ENCODE results near the gene TOGARAM2.

TOGARAM2 gene

GRCh38 chr2:29000481-29000880, 19.4 kb downstream of the TOGARAM2 start:
- DNase-seq (ENCODE audit: low spot score) = peak; percentile 79

DNA sequence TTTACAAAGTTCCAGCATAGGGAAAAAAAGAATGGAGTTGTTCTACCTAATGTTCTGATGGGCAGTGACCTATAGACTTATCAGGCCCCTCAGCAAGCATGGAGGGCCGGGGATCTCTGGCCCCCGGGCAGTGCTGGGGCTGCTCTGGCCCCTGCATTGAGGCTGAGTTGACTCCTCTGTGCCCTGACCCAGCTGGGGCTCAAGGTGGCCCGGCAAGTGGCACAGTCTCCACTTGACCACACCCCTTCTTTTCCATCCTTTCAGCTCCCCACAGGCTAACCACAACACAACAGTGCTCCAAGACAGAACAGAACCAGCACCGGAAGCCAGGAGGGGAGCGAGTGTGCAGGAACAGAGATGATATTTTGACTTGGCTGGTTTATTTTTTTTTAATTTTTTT, 19.9 kb downstream of the TOGARAM2 start:
- no peak for DNase-seq (ENCODE audit: low spot score)

- DNase-seq (ENCODE audit: low spot score) = no peak
Observed at GRCh38 chr2:29001806-29002205, 20.7 kb downstream of the TOGARAM2 start.

DNA sequence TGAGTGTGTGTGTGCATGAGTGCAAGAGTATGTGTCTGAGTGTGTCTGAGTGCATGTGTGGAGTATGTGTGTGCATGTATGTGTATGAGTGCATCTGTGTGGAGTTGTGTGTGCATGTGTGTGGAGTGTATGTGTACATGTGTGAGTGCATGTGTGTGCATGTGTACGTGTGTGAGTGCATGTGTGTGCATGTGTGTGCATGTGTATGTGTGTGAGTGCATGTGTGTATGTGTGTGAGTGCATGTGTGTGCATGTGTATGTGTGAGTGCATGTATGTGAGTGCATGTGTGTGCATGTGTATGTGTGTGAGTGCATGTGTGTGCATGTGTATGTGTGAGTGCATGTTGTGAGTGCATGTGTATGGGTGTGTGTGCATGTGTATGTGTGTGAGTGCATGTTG, 23.7 kb downstream of the TOGARAM2 start:
- no peak for DNase-seq (ENCODE audit: low spot score)

DNA sequence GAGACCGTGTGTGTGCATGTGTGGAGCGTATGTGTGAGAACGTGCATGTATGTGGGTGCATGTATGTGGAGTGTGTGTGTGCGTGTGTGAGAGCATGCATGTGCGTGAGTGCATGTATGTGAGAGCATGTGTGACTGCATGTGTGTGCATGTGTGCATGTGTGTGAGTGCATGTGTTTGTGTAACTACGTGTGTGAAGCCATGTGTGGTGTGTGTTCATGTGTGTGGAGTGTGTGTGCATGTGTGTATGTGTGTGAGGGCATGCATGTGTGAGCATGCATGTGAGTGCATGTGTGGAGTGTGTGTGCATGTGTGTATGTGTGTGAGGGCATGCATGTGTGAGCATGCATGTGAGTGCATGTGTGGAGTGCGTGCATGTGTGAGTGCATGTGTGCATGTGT, 24.2 kb downstream of the TOGARAM2 start:
- DNase-seq (ENCODE audit: low spot score) = no peak

DNA sequence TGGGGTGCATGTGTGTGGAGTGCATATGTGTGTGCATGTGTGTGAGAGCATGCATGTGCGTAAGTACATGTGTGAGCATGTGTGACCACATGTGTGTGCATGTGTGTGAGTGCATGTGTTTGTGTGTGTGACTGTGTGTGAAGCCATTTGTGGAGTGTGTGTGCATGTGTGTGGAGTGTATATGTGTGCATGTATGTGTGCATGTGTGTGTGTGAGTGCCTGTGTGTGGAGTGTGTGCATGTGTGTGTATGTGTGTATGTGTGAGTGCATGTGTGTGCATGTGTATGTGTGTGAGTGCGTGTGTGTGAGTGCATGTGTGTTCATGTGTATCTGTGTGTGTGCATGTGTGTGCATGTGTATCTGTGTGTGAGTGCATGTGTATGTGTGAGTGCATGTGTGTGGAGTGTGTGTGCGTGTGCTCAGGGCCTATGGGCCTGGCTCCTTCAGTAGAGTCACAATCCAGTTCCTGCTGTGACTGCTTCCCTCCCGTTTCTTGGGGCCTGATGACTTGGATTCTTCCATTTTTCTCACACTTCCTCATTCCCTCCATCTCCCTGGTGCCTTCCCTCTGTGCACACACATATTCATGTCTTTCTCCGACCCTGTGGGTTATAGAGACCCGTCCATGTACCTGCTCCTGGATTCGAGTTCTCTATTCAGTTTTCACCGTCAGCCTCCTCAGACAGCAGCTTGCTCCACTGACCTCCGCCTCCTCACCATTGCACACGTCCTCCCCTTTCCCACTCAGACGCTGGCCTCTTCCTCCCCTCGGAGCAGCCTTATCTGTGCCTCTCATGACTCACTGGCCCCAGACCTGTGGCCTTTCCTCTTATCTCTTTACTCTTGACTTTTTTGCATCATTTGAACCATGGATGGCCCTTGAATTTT, 25.2 kb downstream of the TOGARAM2 start:
- no peak for DNase-seq (ENCODE audit: low spot score)

DNA sequence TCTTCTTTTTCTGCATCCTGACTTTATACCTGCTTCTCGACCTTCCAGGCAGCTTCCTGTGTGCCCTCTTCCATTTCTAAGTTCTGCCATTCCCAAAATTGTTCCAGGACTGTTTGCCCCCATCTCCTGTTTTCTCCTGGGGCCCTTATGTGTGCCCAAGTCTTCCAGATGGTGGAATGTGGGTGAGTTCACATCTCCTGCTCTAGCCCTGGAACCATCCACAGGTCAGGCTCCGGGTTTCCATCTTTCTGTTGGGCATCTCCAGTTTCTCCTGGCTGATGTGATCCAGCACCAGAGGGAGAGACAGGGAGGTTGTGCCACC, 25.8 kb downstream of the TOGARAM2 start:
- DNase-seq (ENCODE audit: low spot score) = no peak

GRCh38 chr2:29009270-29009669, 28.2 kb downstream of the TOGARAM2 start:
- no peak for DNase-seq (ENCODE audit: low spot score)

GRCh38 chr2:29009711-29010677, 28.9 kb downstream of the TOGARAM2 start:
- no peak for DNase-seq (ENCODE audit: low spot score)

DNA sequence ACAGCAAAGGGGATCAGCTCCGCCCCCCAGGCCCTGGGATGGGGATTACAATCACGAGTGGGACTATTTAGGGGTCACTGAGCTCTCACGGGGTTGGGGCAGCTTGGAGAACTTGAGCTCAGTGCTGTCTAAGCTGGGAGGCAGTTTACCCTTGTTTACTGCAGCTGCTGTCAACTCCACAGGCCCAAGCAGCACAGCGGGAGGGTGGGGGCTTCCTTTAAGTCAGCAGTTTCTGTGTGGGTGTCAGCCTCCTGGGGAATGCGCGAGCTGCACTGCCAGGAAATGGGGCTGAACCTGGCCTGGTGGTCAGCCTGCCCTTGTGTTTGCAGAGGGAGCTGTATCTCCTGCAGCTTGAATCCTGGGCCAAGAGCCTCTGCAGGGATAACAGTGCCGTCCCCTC, 29.8 kb downstream of the TOGARAM2 start:
- DNase-seq (ENCODE audit: low spot score) = no peak

DNA sequence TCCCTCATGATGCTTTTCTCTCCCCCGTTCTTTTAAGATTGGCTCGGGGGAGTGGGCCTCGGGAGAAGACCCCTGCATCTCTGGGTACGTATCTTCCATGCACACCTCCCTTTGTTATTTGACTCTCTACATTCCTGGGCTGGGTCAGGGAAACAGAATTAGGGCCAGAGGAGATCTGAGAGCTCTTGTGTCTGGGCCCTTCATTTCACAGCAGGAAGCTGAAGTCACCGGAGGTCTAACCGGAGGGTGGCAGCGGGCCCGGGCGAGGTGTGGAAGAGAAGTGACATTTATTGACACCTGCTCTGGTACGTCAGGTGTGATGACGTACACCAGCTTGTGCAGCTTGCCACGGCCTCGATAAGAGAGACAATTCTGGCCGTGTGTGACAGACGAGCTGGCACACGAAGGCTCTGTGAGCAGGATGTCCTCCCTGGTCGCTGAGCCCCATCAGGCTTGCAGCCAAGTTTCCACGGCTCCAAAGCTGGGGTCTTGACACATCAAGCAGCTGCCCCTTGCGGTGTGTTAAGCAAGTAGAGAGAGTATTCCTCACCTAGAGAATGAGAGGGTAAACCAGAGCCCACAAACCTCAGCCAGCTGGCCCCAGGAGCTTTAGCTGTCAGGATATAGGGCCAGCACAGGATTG, 30.4 kb downstream of the TOGARAM2 start:
- no peak for DNase-seq (ENCODE audit: low spot score)

DNA sequence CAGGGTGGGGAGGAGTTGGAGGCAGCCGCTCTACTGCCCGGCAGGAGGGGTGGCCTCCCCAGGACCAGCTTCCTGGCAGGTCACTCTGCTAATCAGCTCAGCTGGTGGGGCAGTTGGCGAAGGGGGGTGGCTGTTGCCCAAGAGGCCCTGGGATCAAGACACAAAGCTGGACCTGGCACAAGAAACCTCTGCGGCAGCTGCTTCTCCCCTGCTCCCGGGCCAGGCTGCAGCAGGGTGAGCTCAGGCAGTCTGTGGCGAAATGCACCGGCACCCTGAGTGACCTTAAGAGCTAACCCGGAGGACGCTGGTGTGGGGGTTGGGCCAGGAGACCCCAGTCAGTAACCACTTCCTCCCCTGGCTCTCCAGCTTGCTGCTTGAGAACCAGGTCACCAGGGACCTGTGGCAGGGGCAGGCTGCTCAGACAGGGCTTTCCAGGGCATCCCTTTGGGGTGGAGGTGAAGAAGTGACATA, 31.1 kb downstream of the TOGARAM2 start:
- DNase-seq (ENCODE audit: low spot score) = no peak

GRCh38 chr2:29013057-29013780, 32.1 kb downstream of the TOGARAM2 start:
- no peak for DNase-seq (ENCODE audit: low spot score)

DNA sequence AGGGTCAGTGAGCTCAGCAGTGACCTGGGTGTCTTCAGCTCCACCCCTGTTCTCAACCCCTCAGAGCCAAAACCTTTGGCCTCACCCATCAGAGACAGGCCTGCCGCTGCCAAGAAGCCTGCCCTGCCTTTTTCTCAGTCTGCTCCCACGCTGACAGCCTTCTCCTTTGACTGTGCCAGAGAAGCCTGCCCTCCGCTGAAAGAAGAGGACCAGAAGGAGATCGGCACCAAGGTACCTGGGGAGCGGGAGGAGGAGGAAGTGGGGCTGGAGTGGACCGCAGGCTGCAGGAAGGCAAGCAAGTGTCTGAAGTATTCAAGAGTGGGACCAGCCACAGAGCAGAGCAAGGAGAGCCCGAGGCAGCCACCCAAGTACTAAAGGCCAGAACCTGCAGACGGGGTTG, 33.2 kb downstream of the TOGARAM2 start:
- no peak for DNase-seq (ENCODE audit: low spot score)

DNA sequence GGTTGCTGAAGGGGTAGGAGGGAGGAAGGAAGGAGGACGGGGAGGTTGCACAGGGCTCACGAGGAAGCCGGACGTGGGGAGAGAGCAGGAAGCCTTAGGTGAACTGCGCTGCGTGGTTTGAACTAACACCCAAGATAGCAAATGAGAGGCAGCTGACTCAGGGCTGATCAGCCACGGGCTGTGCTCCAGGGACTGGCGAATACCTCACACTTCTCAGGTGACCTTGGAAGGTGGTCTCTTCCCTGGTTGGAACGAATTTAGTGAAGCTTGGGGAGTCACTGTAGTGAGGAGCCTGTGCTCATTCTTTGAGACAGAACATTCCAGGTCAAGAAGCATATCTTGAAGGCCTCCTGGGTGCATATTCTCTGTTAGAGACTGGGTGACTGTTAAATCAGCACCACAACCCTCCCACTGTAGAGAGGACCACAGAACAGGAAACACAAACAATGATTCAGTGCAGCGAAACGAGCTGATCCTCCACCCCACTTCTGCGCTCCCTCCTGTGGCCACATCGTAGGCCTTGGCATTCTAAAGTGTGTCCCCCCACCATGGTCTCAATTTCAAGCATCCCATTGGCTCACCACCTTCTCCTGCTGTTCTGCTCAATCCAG, 33.8 kb downstream of the TOGARAM2 start:
- DNase-seq (ENCODE audit: low spot score) = no peak

- DNase-seq (ENCODE audit: low spot score) = no peak
Observed at GRCh38 chr2:29015701-29016470, 34.8 kb downstream of the TOGARAM2 start.

GRCh38 chr2:29016504-29016903, 35.4 kb downstream of the TOGARAM2 start:
- no peak for DNase-seq (ENCODE audit: low spot score)

DNA sequence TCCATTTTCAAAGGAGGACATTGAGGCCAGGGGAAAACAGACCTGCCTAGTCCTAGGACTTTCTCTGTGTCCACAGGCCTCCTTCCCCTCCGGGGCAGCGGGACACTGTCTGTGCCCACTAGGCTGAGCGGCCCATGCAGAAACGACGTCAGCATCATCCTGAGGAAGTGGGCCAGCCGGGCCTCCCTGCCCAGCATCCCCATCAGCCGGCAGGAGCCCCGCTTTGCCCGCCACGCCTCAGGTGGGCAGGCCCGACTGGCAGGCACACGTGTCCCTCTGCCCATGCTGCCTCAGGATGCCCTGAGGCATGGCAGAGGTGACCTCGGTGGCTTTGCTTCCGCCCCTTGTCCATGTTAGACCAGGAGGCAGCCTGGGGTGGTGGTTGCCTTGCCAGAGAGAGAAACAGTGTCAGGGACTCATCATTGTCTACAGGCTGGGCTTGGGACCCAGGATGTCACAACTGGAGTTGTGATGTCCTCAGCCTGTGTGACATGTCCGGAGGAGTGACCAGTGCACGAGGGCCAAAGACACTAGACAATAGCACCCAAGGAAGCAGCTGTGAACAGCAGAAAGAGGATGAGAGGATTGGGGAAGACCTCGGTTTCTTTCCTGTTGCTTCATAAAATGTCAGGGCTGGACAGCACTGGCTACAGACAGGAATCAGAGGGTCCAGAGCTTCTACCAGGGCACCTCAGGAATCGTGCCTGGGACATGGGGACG, 36.8 kb downstream of the TOGARAM2 start:
- DNase-seq (ENCODE audit: low spot score) = no peak

DNA sequence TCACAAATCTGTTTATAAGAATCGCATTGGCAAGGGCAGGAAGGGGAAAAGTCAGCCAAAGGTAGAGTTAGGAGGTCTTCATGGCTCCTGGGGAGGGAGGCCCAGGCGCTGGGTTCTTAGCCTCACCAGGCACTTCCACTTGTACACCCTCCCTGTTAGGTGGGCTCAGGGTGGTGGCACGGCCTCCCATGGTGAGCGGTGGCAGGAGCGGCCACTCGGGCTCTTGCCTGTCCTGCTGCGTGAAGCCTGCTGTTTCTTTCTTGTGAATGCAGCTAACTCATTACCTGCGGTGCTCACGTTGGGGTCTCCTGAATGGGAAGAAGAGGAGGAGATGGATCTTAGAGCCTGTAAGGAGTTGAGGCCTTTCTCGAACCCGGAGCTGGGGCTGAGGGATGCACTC, 40.8 kb downstream of the TOGARAM2 start:
- DNase-seq (ENCODE audit: low spot score) = no peak

GRCh38 chr2:29022679-29023078, 41.6 kb downstream of the TOGARAM2 start:
- peak; percentile 31 for DNase-seq (ENCODE audit: low spot score)
